CD4-positive, alpha-beta T cell (primary cell): ENCODE results near the gene GATA5. TPM values are rescaled to one million over a fixed set of nuclear protein-coding genes. Genes with fewer than 3 reads are reported as not detected.

Source experiments
- ATAC-seq: fragments of 200-7000 bp; cut with Tn5 transposase; one replicate; pipeline ENCODE4 v1.10.0; 2022; ENCODE audit warnings: mild to moderate bottlenecking; ENCODE audit not compliant: poor library complexity
- CTCF ChIA-PET: fragments of 350-600 bp; sonication (Branson Sonifier 250); formaldehyde crosslinking; loops from one replicate; lab custom pipeline; 2021; ENCODE audit warnings: antibody characterized with exemption, inconsistent platforms; lab: Charles Lee
- POLR2A ChIA-PET: fragments of 350-600 bp; sonication (Branson Sonifier 250); formaldehyde crosslinking; loops from one replicate; lab custom pipeline; 2021; ENCODE audit warnings: antibody characterized with exemption, inconsistent platforms; lab: Charles Lee
- DNase-seq, 14 experiments: peaks; one replicate each; pipeline ENCODE4 v3.0.0-alpha.2; 2013 to 2020; ENCODE audit warnings: mixed read lengths in 2 of 14
- H3K27ac ChIP-seq, 2 donors: one replicate each; pipeline versions ENCODE4 v1.5.1 to v1.7.0; 2013; ENCODE audit warnings: low read length in 2 of 2, low read depth in 1 of 2, mild to moderate bottlenecking in 1 of 2
- H3K27me3 ChIP-seq, 2 experiments: 1 replicate in 1 of 2; 2 replicates in 1 of 2; pipeline versions ENCODE4 v1.6.1 to v1.7.0; 2013; ENCODE audit warnings: low read length in 2 of 2, control low read depth in 1 of 2, mild to moderate bottlenecking in 1 of 2, moderate library complexity in 1 of 2; ENCODE audit not compliant: insufficient read depth in 2 of 2, control insufficient read depth in 1 of 2
- H3K36me3 ChIP-seq: one replicate; pipeline ENCODE4 v1.6.1; 2013; ENCODE audit warnings: low read length, control low read depth; ENCODE audit not compliant: insufficient read depth
- H3K4me1 ChIP-seq: one replicate; pipeline ENCODE4 v1.6.1; 2013; ENCODE audit warnings: low read length, control low read depth; ENCODE audit not compliant: insufficient read depth
- H3K4me3 ChIP-seq: one replicate; pipeline ENCODE4 v1.5.1; 2013; ENCODE audit warnings: mild to moderate bottlenecking, low read length, moderate library complexity
- H3K9me3 ChIP-seq, 2 experiments: 1 replicate in 1 of 2; 2 replicates in 1 of 2; pipeline versions ENCODE4 v1.6.1 to v1.7.0; 2013; ENCODE audit warnings: low read length in 2 of 2, mild to moderate bottlenecking in 2 of 2, control low read depth in 1 of 2, moderate library complexity in 1 of 2; ENCODE audit not compliant: control insufficient read depth in 1 of 2, insufficient read depth in 1 of 2
- H3K27ac Mint-ChIP-seq: one replicate; pipeline ENCODE4 v1.8.0; 2020; ENCODE audit warnings: mixed read lengths
- H3K27me3 Mint-ChIP-seq: one replicate; pipeline ENCODE4 v1.8.0; 2021; ENCODE audit warnings: mixed read lengths
- H3K36me3 Mint-ChIP-seq: one replicate; pipeline ENCODE4 v1.8.0; 2021; ENCODE audit warnings: low read depth, mixed read lengths
- H3K4me1 Mint-ChIP-seq: one replicate; pipeline ENCODE4 v1.8.0; 2021; ENCODE audit warnings: low read depth, mixed read lengths
- H3K4me3 Mint-ChIP-seq: one replicate; pipeline ENCODE4 v1.8.0; 2020; ENCODE audit warnings: mild to moderate bottlenecking, mixed read lengths
- H3K9me3 Mint-ChIP-seq: one replicate; pipeline ENCODE4 v1.8.0; 2020; ENCODE audit warnings: mixed read lengths
- intact Hi-C, 2 experiments: fragments of 100-400 bp; cut with DNase I in 1 of 2; cut with micrococcal nuclease in 1 of 2; formaldehyde crosslinking; loops; one replicate each; pipeline versions ENCODE4 v1.15.1 to v1.9.0; 2023 to 2025; cut with DNase I, micrococcal nuclease
- total RNA-seq, 174 experiments: library from RNA in 2 of 174; stranded (reverse) in 2 of 174; gene quantifications; one replicate each; pipeline ENCODE4 v1.2.3 and lab custom pipeline; 2021 to 2026
- TF ChIP-seq, protein P1 (sequence below): fragments of 200-600 bp; IDR thresholded peaks from one replicate; pipeline ENCODE4 v1.8.0; 2022; ENCODE audit warnings: antibody characterized with exemption, mild to moderate bottlenecking

Gene GATA5
- total RNA-seq, 2 experiments from 2014 or later = not detected

DNA sequence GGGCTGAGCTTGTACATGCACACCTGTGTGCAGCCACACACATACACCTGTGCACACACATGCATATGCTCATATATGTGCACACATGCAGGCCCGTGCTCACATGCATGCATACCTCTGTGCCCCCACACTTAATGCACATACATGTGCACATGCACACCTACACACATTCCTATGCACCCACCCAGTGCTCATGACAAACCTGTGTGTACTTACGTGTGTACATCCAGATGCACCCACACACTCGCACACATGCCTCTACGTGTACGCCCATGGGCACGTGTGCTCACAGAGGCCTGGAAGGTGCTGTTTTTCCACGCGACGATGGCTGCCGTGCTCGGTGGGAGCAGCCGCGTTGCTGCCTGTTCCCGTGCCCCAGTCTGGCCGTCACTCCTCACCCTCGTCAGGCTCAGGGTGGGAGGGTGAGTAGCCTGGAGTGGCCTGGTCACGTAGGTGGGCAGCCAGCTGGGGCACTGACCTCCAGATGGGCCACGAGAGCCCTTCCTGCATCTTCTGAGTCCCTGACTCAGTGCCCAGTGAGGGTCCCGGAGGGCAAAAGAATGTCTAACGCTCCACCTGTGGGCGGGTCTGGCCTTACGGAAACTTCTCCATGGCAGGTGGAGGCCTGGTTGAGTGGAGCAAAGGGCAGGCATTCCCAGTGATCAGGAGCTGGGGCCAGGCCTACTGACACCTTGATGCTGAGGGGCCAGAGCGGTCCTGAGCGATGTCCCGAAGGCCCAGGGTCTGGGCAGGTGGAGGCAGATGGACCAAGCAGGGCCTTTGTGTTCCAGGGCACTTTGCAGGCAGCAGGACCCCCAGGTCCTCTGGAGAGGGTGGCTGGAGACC, 8.0 kb upstream of the GATA5 start:
- H3K4me3 ChIP-seq = no peak overlapping the region
- H3K27ac Mint-ChIP-seq = no peak overlapping the region
- ChIA-PET CTCF (no interaction called here), POLR2A (no interaction called here)
- H3K27me3 ChIP-seq = peaks cover 75 to 84% of the 10 kb centered on the region in 2 experiments
- no peaks in the 10 kb centered on the region for H3K9me3 Mint-ChIP-seq
- peaks cover 0 to 33% of the 10 kb centered on the region in 2 experiments for H3K9me3 ChIP-seq
- TF ChIP-seq, protein P1, sequence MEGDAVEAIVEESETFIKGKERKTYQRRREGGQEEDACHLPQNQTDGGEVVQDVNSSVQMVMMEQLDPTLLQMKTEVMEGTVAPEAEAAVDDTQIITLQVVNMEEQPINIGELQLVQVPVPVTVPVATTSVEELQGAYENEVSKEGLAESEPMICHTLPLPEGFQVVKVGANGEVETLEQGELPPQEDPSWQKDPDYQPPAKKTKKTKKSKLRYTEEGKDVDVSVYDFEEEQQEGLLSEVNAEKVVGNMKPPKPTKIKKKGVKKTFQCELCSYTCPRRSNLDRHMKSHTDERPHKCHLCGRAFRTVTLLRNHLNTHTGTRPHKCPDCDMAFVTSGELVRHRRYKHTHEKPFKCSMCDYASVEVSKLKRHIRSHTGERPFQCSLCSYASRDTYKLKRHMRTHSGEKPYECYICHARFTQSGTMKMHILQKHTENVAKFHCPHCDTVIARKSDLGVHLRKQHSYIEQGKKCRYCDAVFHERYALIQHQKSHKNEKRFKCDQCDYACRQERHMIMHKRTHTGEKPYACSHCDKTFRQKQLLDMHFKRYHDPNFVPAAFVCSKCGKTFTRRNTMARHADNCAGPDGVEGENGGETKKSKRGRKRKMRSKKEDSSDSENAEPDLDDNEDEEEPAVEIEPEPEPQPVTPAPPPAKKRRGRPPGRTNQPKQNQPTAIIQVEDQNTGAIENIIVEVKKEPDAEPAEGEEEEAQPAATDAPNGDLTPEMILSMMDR = no peak
- peaks cover 4% of the 10 kb centered on the region for H3K4me1 Mint-ChIP-seq
- H3K27ac ChIP-seq = no peak overlapping the region
- H3K36me3 Mint-ChIP-seq = no peaks in the 10 kb centered on the region
- DNase-seq (no peak), ATAC-seq (no peak)
- H3K4me1 ChIP-seq = peaks cover 10% of the 10 kb centered on the region
- H3K36me3 ChIP-seq = no peaks in the 10 kb centered on the region
- intact Hi-C loops = no loop called here
- peaks cover 69% of the 10 kb centered on the region for H3K27me3 Mint-ChIP-seq
- no peak overlapping the region for H3K4me3 Mint-ChIP-seq

DNA sequence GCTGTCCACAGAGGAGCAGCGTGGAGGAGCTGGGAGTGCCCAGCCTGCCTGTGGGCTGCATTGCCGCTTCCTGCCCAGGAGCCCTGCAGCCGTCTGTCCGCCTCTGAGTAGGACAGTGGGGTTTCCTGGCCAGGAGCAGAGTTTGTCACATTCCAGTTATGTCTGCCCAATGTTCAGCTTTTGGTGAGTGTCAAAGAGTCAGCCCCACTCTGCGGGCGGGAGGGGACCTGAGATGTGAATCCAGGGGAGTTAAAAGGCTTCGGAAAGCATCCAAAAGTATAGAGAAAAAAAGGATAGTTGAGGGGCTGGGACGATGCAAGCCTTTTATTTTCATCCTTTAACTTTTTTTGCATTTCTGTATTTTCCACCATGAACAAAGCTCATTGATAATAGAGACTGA, 7.2 kb upstream of the GATA5 start:
- CTCF ChIA-PET = no interaction called here
- peaks cover 70% of the 10 kb centered on the region for H3K27me3 Mint-ChIP-seq
- no peak overlapping the region for H3K27ac Mint-ChIP-seq
- TF ChIP-seq, protein P1 = no peak
- H3K9me3 ChIP-seq = peaks cover 0 to 35% of the 10 kb centered on the region in 2 experiments
- POLR2A ChIA-PET = no interaction called here
- H3K27ac ChIP-seq = no peak overlapping the region
- ATAC-seq = no peak
- H3K4me3 Mint-ChIP-seq = no peak overlapping the region
- peaks cover 10% of the 10 kb centered on the region for H3K4me1 ChIP-seq
- peaks cover 4% of the 10 kb centered on the region for H3K4me1 Mint-ChIP-seq
- peaks cover 76 to 91% of the 10 kb centered on the region in 2 experiments for H3K27me3 ChIP-seq
- no peaks in the 10 kb centered on the region for H3K36me3 ChIP-seq
- DNase-seq = no peak
- intact Hi-C loops = no loop called here
- H3K36me3 Mint-ChIP-seq = no peaks in the 10 kb centered on the region
- H3K4me3 ChIP-seq = no peak overlapping the region
- no peaks in the 10 kb centered on the region for H3K9me3 Mint-ChIP-seq

DNA sequence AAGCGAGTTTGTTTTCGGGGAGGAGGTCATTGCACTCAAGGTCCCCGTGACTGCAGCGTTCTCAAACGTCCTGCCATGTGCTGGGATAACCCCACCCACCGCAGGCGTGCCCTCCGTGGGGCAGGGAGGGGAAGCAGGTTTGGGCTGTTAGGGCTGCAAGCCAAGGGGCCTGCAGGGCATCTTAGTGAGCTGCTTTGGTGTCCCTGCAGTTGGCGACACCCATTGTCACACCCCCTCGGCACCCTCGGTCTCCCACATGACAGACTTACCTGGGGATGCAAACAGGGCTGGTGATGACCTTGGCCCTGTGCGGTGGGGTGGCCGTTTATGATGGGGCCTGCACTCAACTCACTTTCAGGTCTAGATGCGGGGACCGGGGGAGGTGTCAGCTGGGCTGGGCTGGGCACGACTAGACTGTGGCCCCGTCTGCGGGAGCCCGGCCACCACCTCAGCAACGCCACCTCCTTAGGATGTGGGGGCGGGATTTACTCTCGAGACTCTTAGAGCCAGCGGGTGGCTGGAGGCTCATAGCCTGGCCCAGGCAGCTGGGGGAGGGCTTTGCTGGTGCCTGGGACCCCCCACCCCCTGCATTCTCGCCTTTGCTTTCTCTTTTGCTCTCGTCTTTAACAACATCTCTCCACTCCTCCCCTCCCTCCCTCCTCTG, 6.5 kb upstream of the GATA5 start:
- Histone ChIP-seq H3K9me3 (peaks cover 0 to 41% of the 10 kb centered on the region in 2 experiments), H3K36me3 (no peaks in the 10 kb centered on the region), H3K27me3 (peaks cover 74 to 95% of the 10 kb centered on the region in 2 experiments), H3K4me1 (peaks cover 10% of the 10 kb centered on the region), H3K27ac (no peak overlapping the region), H3K4me3 (no peak overlapping the region)
- DNase-seq (no peak), ATAC-seq (no peak)
- H3K36me3 Mint-ChIP-seq = no peaks in the 10 kb centered on the region
- intact Hi-C loops = no loop called here
- H3K27ac Mint-ChIP-seq = no peak overlapping the region
- peaks cover 77% of the 10 kb centered on the region for H3K27me3 Mint-ChIP-seq
- H3K4me3 Mint-ChIP-seq = no peak overlapping the region
- TF ChIP-seq, protein P1 = no peak
- H3K9me3 Mint-ChIP-seq = no peaks in the 10 kb centered on the region
- POLR2A ChIA-PET = no interaction called here
- peaks cover 4% of the 10 kb centered on the region for H3K4me1 Mint-ChIP-seq
- CTCF ChIA-PET = no interaction called here
